LNCAP (cell line): Measurements from ENCODE around the gene NDUFV1.

Experiments used
- TF ChIP-seq, protein P1 (sequence below): fragments of 450-650 bp; IDR thresholded peaks from 2 replicates; pipeline ENCODE4 v1.5.1; 2017; ENCODE audit warnings: mild to moderate bottlenecking

The NDUFV1 gene

DNA sequence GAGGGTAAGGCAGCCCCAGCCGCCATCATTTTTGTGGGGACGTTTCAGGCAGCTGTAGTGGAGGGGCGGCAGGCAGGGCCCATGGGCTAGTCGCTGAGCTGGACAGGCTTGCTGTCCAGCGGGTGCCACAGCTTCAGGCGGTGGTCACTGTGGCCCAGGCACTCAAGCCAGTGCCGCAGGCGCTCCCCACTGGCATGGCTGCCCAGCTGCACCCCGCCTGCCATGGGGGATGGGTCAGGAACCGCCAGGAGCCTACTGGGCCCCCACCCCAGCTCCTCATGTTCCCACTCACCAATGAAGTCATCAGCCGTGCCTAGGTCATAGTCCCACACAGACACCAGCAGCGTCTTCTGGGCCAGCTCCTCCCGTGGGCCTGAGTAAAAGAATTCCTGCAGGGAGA, 6.0 kb downstream of the NDUFV1 start:
- TF ChIP-seq, protein P1, sequence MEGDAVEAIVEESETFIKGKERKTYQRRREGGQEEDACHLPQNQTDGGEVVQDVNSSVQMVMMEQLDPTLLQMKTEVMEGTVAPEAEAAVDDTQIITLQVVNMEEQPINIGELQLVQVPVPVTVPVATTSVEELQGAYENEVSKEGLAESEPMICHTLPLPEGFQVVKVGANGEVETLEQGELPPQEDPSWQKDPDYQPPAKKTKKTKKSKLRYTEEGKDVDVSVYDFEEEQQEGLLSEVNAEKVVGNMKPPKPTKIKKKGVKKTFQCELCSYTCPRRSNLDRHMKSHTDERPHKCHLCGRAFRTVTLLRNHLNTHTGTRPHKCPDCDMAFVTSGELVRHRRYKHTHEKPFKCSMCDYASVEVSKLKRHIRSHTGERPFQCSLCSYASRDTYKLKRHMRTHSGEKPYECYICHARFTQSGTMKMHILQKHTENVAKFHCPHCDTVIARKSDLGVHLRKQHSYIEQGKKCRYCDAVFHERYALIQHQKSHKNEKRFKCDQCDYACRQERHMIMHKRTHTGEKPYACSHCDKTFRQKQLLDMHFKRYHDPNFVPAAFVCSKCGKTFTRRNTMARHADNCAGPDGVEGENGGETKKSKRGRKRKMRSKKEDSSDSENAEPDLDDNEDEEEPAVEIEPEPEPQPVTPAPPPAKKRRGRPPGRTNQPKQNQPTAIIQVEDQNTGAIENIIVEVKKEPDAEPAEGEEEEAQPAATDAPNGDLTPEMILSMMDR, result no peak

DNA sequence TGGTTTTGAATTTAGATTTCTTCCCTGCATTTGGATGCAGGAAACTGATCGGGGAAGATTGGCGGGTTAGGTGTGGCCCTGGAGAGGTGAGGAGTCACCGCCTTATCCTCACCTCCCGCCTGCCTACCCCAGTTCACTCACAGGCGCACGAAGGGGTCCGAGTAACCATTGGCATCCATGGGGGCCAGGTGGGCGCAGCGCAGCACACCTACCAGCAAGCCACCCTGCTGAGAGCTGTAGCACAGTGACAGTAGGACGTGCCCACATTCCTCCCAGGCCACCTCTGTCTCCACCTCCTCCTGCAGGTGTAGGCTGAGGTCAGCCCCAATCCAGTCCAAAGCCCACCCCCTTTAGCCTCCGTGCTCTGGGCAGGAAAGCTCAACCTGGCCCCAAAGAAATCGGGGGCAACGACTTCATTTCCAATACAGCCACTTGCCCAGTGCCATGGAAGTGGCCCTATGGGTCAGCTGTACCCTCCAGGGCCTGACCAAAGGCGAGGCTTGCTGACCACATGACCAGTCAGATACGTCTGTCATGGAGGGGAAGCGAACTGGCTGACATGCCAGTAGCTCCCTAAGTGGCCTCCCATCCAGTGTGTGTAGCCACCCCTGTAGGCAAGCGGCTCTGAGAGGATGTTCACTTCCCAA, 6.7 kb downstream of the NDUFV1 start:
- TF ChIP-seq, protein P1, result no peak

DNA sequence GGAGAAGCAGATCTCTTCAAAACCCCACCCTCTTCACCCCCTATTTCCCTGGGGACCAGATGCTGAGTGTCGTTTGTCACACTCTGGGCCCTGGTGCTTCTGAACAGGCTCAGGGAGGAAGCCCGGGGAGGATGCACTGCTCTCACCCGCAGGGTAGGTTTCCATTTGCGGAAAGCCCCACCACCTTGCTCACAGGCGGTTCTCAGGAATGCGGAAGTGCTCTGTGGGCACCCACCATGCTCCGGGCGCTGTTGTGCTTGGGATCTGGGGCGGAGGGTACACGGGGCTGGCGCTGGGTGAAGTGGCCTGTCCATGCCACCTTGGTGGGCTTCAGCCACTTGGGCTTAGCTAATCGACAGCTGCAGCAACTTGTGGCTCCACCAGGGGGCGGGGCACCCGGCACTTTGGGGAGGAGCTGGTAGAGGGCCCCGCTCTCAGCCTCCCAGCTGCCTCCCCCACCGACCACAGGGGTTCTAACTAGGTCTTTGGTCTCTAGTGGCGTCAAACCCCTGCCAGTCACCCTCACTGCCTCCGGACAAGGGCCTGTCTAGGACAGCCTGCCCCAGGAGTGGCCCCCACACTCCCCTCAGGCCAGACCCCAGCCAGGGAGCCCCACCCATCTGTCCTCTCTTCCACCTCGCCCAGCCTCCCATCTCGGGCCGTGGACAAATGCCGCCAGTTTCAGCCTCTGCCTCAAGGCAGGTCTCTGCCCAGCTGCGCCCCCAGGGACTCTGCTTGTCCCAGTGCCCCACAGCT, 7.4 kb downstream of the NDUFV1 start:
- TF ChIP-seq, protein P1, result peak; percentile 78

DNA sequence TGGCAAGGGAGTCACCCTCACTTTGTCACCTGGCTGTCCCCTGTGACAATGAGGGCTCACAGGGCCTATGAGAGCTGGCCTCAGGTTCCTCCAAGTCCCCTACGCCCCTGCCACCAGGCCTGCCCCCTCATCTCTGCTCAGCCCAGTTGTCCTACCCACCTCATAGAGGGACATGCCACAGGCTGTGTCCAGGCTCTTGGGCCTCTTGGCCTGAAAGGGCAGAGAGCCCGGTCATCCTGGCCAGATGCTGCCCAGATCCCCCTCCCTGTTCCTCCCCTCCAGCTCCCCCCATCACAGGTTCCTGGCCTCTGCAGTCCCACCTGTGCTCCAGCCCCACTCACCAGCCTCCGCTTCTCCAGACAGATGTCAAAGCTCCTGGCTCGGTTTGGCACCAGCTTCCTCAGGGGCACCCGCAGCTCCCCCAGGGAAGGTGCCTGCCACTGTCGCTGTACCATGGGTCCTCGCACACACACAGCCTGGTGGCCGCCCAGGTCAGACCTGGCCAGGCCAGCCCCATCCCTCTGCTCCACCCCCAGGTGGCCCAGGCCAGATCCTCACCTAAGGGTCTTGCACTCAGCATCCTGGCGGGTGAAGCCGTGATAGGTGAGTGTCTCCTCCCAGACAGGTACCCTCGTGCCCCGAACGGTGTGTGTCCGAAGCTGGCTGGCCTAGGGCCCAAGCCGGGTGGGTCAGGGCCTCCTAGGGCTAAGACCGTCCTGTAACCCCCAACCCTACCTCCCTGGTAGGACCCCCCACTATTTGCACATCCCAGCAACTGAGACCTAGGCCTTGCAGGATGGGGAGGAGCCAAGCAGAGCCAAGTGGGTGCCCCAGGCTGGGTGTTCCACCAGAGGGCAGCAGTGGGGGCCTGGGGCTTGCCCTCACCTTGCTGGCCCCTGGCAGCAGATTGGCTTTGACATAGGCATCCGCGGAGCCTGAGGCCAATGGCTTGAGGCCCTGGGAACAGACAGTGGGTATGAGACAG, 8.3 kb downstream of the NDUFV1 start:
- TF ChIP-seq, protein P1, result peak; percentile 75

DNA sequence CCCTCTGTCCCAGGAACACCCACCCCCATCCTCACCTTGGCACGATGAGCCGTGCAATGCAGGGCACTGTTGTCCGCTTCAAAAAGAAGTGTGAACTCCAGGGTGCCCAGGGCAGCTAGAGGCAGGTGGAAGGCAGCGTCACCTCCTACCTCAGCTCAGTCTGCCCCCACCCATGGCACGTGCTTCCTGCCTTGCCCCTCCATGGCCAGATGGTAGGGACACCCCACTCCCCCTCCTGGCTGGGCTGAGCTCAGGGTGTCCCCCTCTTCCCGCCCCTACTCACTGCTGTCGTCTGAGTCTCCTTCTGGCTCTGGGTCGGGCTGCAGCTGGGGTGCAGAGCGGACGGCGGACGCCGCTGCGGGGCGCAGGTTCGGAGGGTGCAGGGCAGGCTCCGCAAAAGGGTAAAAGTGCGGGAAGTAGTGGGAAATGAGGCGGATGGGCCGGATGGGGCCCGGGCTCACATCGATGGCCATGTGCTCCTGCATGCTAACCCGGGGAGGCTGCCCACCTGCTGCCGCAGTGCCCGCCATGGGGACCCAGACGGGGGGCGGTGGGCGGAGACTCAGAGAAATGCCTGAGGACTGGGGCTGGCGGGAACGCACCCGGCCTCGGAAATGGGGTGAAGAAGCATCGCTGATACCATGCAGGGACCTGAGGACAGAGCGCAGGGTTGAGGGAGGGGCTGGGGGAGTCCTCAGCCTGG, 9.1 kb downstream of the NDUFV1 start:
- TF ChIP-seq, protein P1, result peak; percentile 10; the same call in 1 of the 2 replicates

DNA sequence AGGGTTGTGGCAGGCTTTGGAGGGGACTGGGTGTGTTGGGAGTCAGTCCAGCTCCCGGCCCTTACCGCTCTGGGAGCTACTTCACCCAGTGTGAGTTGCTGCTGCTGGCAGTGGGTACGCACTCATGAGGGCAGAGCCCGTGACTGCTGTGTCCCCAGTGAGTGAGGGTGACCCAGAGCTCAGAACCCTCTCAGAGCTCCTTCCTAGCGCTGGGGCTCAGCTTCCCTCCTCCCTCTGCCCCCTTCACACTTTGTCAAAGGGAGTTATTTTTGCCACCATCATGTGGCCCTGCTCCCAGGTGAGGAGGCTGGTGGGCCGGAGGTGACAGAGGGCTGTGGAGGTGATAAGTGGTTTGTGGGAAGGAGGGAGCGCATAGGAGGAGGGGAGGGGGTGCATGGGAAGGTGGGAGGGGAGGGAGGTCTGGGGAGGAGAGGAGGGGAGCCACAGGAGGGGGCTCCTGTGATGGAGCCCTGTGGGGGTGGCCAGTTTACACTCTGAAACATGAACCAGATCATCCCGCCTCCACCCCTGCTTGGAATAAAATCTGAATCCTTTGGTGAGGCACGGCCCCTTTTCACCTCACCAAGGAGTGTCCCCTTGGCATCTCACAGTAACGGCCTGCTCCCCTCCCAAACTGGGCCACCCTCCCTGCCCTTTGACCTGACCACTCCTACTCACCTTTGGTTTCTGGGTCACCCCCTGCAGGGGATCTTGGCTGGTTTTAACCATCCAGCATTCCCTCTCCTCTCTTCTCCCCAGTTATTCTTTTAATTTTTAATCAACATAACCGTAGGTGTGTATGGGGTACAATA, 9.9 kb downstream of the NDUFV1 start:
- TF ChIP-seq, protein P1, result no peak
